Measurements from ENCODE around the gene USP48. TPM values are rescaled to one million over a fixed set of nuclear protein-coding genes. Genes with fewer than 3 reads are reported as not detected.

Gene USP48
- polyA plus RNA-seq, 2 donors, result 14.4 to 18.4 TPM

DNA sequence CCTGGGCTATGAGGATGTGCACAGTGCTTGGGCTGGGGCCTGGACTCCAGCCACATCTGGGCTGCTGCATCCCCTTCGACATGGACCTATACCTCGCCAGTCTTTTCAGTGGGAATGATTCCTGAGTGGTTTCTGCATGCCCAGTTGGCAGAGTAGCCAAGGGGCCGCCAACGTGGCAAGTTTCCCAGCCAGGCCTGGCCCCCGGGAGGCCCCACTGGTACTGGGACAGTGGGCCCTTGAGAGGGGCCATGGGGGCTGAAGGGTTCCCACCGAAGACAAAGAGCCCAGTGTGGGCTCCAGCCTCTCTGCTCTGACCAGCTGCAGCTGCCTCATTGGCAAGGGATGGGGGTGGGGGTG lies 129.2 kb downstream of the USP48 start:
- no peaks in the 10 kb centered on the region for H3K9me3 ChIP-seq (ENCODE audit: control insufficient read depth in 2 of 2, insufficient read depth in 1 of 2, low read depth in 1 of 2, low read length in 1 of 2)
- no peak overlapping the region for H3K4me3 ChIP-seq (ENCODE audit: low read depth in 1 of 2, low read length in 2 of 2)
- WGBS, 2 donors, result 49 to 58% methylated on average over 6 of the region's 6 CpGs
- H3K36me3 ChIP-seq (ENCODE audit: control insufficient read depth in 2 of 2, insufficient read depth in 2 of 2, low read length in 1 of 2), result no peaks in the 10 kb centered on the region
- H3K27ac ChIP-seq (ENCODE audit: low read depth in 2 of 2, low read length in 1 of 2), result no peak overlapping the region
- H3K27me3 ChIP-seq (ENCODE audit: control insufficient read depth in 1 of 2, insufficient read depth in 2 of 2, low read length in 2 of 2), result no peaks in the 10 kb centered on the region
- H3K4me1 ChIP-seq (ENCODE audit: control insufficient read depth in 2 of 2, insufficient read depth in 2 of 2, low read length in 1 of 2), result peaks cover 4 to 5% of the 10 kb centered on the region in 2 donors

DNA sequence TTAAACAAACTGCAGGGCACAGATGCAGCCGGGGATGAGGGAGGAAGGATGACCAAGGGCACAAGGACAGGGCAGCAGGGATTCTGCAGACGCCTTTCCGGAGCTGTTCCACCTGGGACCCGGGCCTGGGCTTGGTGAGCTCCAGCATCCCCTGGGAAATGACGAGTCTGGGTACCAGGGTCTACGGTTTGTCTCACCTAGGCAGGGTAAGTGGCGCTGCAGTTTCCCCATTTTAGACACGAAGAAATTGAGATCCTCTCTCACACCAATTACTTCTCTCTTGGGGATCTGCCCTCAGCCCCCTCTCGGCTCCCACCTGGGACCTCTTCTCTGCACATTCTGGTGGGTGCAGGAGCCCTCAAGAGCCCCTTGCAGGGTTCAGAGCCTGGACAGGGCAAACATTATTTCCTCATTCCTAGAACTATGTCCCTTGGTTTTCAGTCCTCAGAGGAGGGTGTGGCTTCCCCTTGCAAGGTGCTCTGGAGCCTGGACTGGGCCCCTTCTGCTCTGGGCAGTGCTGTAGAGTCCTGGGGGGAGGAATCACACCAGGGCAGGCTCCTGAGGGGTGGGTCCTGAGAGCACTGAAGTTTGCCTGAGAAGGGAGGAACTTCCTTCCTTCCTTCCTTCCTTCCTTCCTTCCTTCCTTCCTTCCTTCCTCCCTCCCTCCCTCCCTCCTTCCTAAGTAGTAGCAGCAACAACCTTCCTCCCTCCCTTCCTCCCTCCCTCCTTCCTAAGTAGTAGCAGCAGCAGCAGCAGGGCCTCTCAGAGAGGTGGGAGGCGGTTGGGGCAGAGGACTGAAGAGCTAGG lies 129.8 kb downstream of the USP48 start:
- H3K36me3 ChIP-seq (ENCODE audit: control insufficient read depth in 2 of 2, insufficient read depth in 2 of 2, low read length in 1 of 2), result no peaks in the 10 kb centered on the region
- H3K4me3 ChIP-seq (ENCODE audit: low read depth in 1 of 2, low read length in 2 of 2), result no peak overlapping the region
- WGBS, 2 donors, result 68 to 72% methylated on average over 10 of the region's 10 CpGs
- no peaks in the 10 kb centered on the region for H3K9me3 ChIP-seq (ENCODE audit: control insufficient read depth in 2 of 2, insufficient read depth in 1 of 2, low read depth in 1 of 2, low read length in 1 of 2)
- H3K4me1 ChIP-seq (ENCODE audit: control insufficient read depth in 2 of 2, insufficient read depth in 2 of 2, low read length in 1 of 2), result peaks cover 4 to 5% of the 10 kb centered on the region in 2 donors
- H3K27ac ChIP-seq (ENCODE audit: low read depth in 2 of 2, low read length in 1 of 2), result no peak overlapping the region
- no peaks in the 10 kb centered on the region for H3K27me3 ChIP-seq (ENCODE audit: control insufficient read depth in 1 of 2, insufficient read depth in 2 of 2, low read length in 2 of 2)

DNA sequence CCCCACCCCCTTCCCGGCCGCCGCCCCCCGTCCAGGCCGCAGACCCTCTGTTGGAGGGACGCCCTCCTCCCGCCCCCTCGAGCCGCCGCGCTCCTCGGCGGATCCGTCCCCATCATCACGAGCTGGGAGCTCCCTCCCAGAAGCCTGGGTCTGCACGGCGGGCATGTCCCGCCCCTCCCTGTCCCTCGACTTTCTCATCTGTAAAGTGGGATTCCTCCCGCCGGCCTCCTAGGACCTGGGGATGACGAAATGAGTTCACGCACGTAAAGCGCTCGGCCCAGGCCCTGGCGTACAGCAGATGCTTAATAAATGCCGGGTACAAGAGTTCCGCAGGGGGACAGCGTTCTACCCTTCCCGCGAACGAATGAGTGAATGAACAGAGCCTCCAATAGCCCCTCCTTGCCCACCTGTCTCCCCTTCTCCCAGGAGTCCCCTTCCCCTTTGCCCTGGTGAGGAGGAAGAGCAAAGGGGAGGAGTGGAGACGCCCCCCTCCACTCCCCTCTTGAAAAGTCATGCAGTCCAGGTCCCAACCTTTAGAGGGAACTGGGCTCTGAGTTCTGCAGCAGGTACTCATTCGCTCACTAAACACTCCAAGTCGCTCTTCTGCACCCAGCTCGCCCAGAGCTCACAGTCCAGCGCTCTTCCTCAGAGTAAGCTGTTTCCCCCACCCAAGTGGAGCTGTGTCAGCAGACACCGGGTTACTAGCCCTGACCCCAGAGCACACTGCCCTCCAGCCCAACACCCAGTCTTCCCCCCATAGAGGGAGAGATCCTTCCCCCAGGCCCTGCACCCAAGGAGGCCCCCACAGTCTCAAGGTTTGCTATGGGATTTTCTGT lies 130.6 kb downstream of the USP48 start:
- H3K4me1 ChIP-seq (ENCODE audit: control insufficient read depth in 2 of 2, insufficient read depth in 2 of 2, low read length in 1 of 2), result peaks cover 4 to 5% of the 10 kb centered on the region in 2 donors
- no peak overlapping the region for H3K27ac ChIP-seq (ENCODE audit: low read depth in 2 of 2, low read length in 1 of 2)
- H3K27me3 ChIP-seq (ENCODE audit: control insufficient read depth in 1 of 2, insufficient read depth in 2 of 2, low read length in 2 of 2), result no peaks in the 10 kb centered on the region
- no peaks in the 10 kb centered on the region for H3K9me3 ChIP-seq (ENCODE audit: control insufficient read depth in 2 of 2, insufficient read depth in 1 of 2, low read depth in 1 of 2, low read length in 1 of 2)
- no peaks in the 10 kb centered on the region for H3K36me3 ChIP-seq (ENCODE audit: control insufficient read depth in 2 of 2, insufficient read depth in 2 of 2, low read length in 1 of 2)
- peak overlapping the region in 1 of 2 donors; percentile 39 for H3K4me3 ChIP-seq (ENCODE audit: low read depth in 1 of 2, low read length in 2 of 2)
- 27 to 33% methylated on average over 32 to 39 of the region's 39 CpGs for WGBS, 2 donors

DNA sequence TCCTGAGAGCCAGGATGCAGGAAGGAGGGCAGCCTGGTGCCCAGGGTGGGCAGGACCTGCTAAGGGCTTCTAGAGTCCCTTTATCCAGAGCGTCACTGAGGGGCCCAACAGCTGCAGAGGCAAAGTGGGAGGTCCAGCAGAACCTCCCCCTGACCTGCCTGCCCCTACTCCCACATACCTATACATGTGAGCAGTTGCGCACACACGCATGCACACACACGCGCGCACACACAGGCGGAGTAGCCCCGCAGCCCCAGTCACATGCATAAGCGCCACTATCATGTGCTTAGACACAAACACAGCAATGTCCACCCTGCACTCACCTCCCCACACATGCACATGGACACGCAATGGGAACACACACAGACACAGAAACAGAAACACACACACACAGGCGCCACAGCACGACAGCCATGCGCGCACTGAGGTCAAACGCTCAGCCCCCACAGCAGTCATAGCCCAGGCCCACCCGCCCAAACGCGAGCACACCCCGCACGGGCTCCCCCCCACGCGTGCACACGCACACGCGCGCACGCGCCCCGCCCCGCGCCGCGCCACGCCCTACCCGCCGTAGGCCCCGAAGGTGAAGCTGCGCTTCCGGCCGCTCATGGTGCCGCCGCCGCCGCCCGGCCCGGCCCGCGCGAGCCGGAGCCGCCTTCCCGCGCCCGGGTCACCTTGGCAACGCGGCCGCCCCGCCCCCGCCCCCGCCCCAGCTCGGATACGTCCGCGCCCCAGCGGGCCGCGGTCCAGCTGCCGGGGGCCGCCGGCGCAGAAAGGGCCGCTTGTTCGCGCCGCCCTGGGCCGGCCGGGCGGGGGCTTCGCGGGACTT lies 131.5 kb downstream of the USP48 start:
- peak overlapping the region; percentile 37 to 39 for H3K4me3 ChIP-seq (ENCODE audit: low read depth in 1 of 2, low read length in 2 of 2)
- no peaks in the 10 kb centered on the region for H3K36me3 ChIP-seq (ENCODE audit: control insufficient read depth in 2 of 2, insufficient read depth in 2 of 2, low read length in 1 of 2)
- 4 to 10% methylated on average over 41 to 80 of the region's 80 CpGs for WGBS, 2 donors
- no peaks in the 10 kb centered on the region for H3K27me3 ChIP-seq (ENCODE audit: control insufficient read depth in 1 of 2, insufficient read depth in 2 of 2, low read length in 2 of 2)
- H3K27ac ChIP-seq (ENCODE audit: low read depth in 2 of 2, low read length in 1 of 2), result no peak overlapping the region
- H3K9me3 ChIP-seq (ENCODE audit: control insufficient read depth in 2 of 2, insufficient read depth in 1 of 2, low read depth in 1 of 2, low read length in 1 of 2), result no peaks in the 10 kb centered on the region
- peaks cover 4 to 5% of the 10 kb centered on the region in 2 donors for H3K4me1 ChIP-seq (ENCODE audit: control insufficient read depth in 2 of 2, insufficient read depth in 2 of 2, low read length in 1 of 2)

DNA sequence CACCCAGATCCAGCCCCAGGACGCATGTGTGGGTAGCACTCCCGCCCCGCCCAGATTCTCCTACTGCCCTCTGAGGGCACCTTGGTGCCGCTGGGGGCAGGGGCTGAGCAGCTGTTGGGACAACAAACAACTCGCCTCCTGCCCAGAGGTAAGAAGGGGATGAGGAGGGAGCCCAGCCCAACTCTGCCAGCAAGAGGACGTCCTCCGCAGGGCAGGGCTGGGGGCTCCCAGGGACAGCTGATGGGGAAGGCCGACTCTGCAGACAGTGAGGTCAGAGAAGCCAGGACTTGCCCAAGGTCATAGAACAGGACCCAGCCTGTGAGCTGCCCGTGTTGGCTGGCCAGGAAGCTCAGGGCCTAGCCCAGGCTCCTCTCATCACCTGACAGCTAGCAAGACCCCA lies 132.5 kb downstream of the USP48 start:
- Histone ChIP-seq H3K27ac (ENCODE audit: low read depth in 2 of 2, low read length in 1 of 2) (no peak overlapping the region), H3K4me3 (ENCODE audit: low read depth in 1 of 2, low read length in 2 of 2) (no peak overlapping the region), H3K36me3 (ENCODE audit: control insufficient read depth in 2 of 2, insufficient read depth in 2 of 2, low read length in 1 of 2) (no peaks in the 10 kb centered on the region), H3K4me1 (ENCODE audit: control insufficient read depth in 2 of 2, insufficient read depth in 2 of 2, low read length in 1 of 2) (peaks cover 4 to 5% of the 10 kb centered on the region in 2 donors), H3K27me3 (ENCODE audit: control insufficient read depth in 1 of 2, insufficient read depth in 2 of 2, low read length in 2 of 2) (no peaks in the 10 kb centered on the region), H3K9me3 (ENCODE audit: control insufficient read depth in 2 of 2, insufficient read depth in 1 of 2, low read depth in 1 of 2, low read length in 1 of 2) (no peaks in the 10 kb centered on the region)
- 60 to 72% methylated on average over 9 of the region's 9 CpGs for WGBS, 2 donors

DNA sequence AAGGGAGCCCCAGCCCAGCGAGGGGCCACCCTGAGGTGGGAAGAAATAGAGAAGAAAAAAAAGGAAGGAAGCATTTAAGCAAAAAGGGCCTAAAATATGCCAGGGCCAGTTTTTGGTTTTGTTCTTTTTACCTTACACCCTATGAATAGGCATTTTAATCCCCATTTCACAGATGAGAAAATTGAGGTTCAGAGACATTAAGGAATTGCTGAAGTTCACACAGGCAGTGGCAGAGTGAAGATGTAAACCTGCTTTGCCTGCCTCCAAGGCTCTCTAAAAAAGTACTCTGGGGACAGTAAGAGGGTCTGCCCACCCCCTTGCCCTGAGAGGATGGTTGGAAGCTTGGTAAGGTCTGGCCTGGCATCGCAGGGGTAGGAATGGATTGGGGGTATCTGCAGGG lies 133.6 kb downstream of the USP48 start:
- Histone ChIP-seq H3K9me3 (ENCODE audit: control insufficient read depth in 2 of 2, insufficient read depth in 1 of 2, low read depth in 1 of 2, low read length in 1 of 2) (no peaks in the 10 kb centered on the region), H3K4me3 (ENCODE audit: low read depth in 1 of 2, low read length in 2 of 2) (no peak overlapping the region), H3K27me3 (ENCODE audit: control insufficient read depth in 1 of 2, insufficient read depth in 2 of 2, low read length in 2 of 2) (no peaks in the 10 kb centered on the region), H3K27ac (ENCODE audit: low read depth in 2 of 2, low read length in 1 of 2) (no peak overlapping the region), H3K36me3 (ENCODE audit: control insufficient read depth in 2 of 2, insufficient read depth in 2 of 2, low read length in 1 of 2) (no peaks in the 10 kb centered on the region), H3K4me1 (ENCODE audit: control insufficient read depth in 2 of 2, insufficient read depth in 2 of 2, low read length in 1 of 2) (peaks cover 4 to 5% of the 10 kb centered on the region in 2 donors)
- WGBS, 2 donors, result 72 to 82% methylated on average over 2 of the region's 2 CpGs

DNA sequence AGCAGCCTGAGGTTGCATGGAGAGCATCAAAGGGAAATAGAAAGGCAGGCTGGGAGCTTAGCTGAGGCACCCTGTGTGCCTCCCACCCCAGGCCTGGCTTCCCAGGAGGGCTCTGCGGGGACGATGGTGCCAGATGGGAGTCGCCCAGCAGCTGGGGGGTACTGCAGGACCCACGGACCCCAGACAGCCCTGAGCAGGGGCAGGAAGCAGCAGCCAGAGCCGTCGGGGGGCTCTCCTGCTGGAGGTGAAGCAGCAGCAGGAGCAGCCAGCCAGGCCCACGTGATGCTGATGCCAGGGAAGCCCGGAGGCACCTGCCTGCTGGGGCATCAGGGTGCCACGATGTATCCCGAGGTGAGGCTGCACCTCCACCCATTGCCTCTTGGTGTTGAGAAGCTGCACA lies 134.2 kb downstream of the USP48 start:
- Histone ChIP-seq H3K9me3 (ENCODE audit: control insufficient read depth in 2 of 2, insufficient read depth in 1 of 2, low read depth in 1 of 2, low read length in 1 of 2) (no peaks in the 10 kb centered on the region), H3K4me3 (ENCODE audit: low read depth in 1 of 2, low read length in 2 of 2) (no peak overlapping the region), H3K27me3 (ENCODE audit: control insufficient read depth in 1 of 2, insufficient read depth in 2 of 2, low read length in 2 of 2) (no peaks in the 10 kb centered on the region), H3K36me3 (ENCODE audit: control insufficient read depth in 2 of 2, insufficient read depth in 2 of 2, low read length in 1 of 2) (no peaks in the 10 kb centered on the region), H3K4me1 (ENCODE audit: control insufficient read depth in 2 of 2, insufficient read depth in 2 of 2, low read length in 1 of 2) (peaks cover 4 to 5% of the 10 kb centered on the region in 2 donors), H3K27ac (ENCODE audit: low read depth in 2 of 2, low read length in 1 of 2) (no peak overlapping the region)
- WGBS, 2 donors, result 73 to 77% methylated on average over 10 of the region's 10 CpGs

DNA sequence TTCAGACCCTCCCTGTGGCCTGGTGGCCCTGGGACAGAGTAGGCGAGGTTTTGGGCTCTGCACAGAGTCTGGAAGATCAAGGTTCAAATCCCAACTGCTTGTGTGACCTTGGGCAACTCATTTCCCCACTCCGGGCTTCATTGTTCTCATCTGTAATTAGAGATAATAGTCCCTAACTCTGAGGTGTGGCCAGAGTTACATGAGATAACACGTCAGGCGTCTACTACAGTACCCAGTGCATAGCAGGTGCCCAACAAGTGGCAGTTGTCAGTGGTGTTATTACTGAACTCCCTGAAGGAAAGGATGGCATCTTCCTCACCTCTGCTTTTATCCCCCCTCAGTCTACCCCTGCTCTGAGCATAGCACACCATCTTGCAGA lies 134.6 kb downstream of the USP48 start:
- Histone ChIP-seq H3K36me3 (ENCODE audit: control insufficient read depth in 2 of 2, insufficient read depth in 2 of 2, low read length in 1 of 2) (no peaks in the 10 kb centered on the region), H3K27me3 (ENCODE audit: control insufficient read depth in 1 of 2, insufficient read depth in 2 of 2, low read length in 2 of 2) (no peaks in the 10 kb centered on the region), H3K4me1 (ENCODE audit: control insufficient read depth in 2 of 2, insufficient read depth in 2 of 2, low read length in 1 of 2) (peaks cover 4 to 5% of the 10 kb centered on the region in 2 donors), H3K9me3 (ENCODE audit: control insufficient read depth in 2 of 2, insufficient read depth in 1 of 2, low read depth in 1 of 2, low read length in 1 of 2) (no peaks in the 10 kb centered on the region), H3K27ac (ENCODE audit: low read depth in 2 of 2, low read length in 1 of 2) (no peak overlapping the region), H3K4me3 (ENCODE audit: low read depth in 1 of 2, low read length in 2 of 2) (no peak overlapping the region)
- 54 to 70% methylated on average over 4 of the region's 4 CpGs for WGBS, 2 donors
